T-helper 9 cell (primary cell): ENCODE data around the gene NAA40.

Experiments
- DNase-seq: peaks from one replicate; pipeline ENCODE4 v3.0.0-alpha.2; 2020
- total RNA-seq, 2 donors: gene quantifications; one replicate each; lab custom pipeline; 2026; lab: John Stamatoyannopoulos, UW

NAA40 gene
- total RNA-seq = 23.4 to 31.1 reads per million in 2 donors

DNA sequence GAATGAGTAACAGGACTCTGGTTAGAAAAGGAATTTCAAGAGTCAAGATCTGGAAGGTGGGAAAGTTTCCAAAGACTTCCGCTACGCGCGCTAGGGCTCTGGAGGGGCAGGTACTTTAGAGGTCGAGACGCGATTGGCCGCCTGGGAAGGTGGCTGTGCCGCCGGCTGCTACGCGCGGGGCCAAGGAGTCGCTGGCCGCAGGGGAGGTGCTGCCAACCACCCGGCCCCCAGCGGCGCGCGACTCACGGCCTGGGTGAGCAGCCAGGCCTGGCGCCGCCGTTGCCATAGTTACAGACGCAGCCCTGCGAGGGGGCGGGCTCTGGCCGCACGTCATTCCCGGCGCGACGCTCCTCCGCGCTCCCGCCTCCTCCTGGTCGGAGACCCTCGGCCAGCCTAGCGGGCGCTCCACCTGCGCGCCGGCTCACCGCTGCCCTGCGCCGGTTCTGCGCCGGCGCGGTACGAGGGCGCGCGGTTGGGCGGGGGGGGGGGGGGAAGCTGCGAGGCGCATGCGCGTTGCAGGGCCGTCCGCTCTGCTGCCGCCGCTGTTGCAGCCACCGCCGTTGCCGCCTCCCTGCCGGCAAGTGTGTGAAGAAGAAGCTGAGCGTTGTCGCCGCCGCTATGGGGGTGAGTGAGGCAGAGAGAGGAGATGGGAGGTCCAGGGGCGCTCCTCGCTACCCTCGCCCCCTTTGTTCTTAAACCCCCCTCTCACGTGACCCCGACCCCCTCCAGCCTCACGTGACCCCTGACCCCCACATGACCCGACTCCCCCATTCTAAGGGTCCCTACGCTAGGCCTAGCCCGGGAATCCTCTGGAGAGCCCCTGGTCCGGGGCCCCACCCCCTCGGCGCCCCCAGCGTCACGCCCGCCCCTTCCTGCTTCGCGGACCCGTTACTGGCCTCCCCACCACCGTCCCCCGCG, at the start of gene NAA40:
NAA40 (plus strand) TSS at position 524 of the 918 bp plus-strand sequence; CDS start at position 619, 95 bp downstream.
- DNase-seq = peak; percentile 88

DNA sequence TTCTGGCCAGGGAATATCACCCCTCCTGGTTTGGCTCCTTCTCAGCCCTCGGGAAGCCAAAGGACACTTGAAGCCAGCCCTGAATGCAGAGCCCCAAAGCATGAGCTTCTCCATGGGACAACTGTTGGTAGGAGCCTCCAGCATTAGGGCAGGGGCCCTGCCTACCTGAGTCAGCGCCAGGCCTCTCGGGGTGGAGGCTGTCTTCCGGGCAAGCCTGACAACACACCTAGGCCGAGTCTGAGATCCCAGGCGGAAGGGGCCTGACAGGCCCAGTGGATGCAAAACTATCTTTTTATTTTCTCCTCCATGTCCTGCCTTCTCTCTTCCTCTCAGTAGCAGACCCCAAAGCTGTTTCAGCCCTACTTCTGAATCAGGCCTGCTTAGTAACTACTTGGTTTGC, 49.5 kb upstream of the NAA40 start:
- DNase-seq = no peak

DNA sequence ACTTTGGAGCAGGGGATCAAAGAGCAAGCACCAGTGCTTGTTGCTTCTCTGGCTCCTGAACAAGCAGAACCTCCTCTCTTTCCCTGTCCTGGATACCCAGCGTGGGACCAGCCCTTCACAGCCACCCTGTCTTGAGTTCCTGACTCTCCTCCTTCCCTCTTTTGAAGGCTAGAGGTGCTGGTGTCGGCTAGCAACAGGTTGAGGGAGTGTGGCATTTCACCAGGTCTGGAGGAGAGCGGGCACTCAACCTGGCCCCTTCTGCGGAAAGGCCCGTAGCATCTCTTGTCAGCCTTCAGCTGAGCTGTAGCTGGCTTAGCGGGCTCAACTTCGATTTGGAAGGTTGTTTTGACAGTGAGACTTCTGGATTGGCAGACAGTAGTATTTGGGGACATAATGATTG, 48.4 kb upstream of the NAA40 start:
- no peak for DNase-seq

DNA sequence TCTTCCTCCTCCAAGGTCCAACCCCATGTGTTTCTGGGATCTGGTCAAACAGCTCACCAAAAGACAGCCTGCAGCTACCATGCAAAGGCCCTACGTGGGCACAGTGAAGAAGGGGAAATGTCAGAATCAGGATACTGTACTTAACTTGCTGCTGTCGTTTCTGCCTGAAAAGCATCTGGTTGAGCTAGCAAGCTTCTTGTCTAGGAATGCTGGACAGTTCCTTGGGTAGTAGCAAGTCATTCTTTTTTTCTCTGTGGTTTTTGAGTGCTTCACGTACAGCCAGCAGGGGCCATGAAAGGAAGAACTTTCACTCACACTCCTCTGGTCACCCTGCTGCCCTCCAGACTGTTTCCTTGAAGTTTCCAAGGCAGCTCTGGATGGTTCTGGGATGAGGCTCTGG, 46.6 kb upstream of the NAA40 start:
- DNase-seq = no peak

DNA sequence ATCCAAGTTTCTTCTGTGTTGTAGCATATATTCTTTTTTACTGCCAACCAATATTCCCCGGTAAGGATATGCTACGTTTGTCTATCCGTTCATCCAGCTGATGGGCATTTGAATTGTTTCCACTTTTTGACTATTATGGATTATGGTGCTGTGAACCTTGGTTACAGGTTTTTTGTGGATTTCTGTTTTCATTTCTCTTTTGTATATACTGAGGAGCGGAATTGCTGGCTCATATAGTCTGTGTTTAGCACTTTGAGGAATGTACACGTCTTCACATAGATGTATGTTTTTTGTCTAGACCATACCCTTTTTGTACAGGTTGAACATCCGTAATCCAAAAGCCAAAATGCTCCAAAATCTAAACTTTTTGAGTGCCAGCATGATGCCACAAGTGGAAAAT, 45.4 kb upstream of the NAA40 start:
- DNase-seq = no peak

DNA sequence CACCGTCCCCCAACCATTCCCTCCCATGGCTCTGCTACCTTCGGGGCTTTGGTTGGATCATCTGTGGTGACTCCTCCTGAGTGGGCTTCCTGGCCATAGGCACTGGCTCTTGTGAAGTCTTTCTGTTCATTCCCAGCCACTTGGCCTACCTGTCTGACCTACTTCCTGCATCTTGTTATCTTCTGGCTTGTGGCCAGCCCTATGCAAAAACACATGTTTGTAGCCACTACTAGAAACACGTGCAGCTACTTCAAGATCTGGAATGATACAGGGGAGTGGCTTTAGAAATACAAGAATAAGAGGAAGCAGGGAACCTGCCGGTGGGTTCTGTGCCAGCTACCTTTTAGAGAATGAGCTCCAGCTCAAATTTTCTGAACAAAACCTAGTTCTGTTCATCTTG, 42.7 kb upstream of the NAA40 start:
- no peak for DNase-seq

DNA sequence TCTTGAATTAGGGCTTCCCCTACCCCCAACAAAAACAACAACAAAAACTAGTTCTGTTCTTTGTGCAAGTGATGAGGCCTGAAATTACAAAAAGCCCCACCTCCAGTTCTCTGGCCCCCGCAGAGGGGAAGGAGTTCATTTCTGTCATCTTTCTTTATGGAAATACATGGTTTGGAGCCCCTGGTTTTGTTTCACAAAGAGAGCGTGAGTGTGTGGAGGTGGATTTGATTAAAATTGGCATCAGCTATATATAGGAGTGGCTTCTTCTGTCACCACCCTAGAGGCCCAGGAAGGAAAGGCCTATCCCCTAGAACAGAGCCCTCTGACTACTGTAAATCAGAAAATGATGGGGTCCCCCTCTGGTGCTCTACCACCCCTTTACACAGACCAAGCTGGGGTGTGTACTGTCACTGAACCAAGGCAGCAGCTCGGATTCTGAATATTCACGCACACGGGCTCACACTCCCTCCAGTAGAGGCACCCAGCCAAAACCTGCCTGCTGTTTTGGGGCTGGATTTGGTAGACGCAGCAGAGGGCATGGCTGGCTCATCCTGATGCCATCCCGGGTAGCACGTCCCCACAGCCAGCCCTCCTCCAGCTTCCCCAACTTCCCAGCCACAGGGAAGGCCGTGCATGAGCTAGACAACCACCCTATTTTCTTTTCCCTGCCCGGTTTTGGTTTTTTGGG, 41.2 kb upstream of the NAA40 start:
- no peak for DNase-seq

DNA sequence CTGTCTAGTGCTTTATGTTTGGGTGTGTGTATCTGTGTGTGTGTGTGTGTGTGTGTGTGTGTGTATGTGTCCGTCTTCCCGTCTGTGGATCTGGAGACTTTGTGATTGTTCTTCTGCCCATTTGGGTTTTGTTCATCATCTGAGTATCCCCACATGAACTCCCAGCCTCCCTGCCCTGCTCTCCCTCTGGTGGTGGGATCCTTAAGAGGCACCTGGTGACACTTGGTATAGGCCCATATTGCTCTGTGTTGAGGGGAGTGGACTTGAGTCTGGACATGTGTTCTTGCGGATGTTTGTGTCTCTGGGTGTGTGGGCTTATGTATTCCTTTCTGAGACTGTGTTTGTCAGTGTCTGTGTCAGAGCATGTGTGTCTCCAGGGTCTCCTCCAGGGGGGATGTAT, 37.1 kb upstream of the NAA40 start:
- DNase-seq = no peak

DNA sequence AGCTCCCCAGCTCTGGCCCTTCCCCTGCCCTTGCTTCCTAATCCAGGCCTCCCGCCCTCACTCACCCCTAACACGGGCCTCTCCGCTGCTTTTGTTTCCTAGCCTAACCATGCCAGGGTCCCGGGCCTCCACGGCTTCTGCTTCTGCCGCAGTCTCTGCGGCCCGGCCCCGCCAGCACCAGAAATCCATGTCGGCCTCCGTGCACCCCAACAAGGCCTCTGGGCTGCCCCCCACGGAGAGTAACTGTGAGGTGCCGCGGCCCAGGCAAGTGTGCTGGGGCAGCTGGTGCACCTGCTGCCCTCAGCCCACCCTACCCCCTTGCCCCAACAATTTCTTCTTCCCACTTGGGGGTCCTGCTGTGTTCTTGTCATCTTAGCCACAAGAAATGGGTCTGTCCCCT, 34.9 kb upstream of the NAA40 start:
- no peak for DNase-seq

DNA sequence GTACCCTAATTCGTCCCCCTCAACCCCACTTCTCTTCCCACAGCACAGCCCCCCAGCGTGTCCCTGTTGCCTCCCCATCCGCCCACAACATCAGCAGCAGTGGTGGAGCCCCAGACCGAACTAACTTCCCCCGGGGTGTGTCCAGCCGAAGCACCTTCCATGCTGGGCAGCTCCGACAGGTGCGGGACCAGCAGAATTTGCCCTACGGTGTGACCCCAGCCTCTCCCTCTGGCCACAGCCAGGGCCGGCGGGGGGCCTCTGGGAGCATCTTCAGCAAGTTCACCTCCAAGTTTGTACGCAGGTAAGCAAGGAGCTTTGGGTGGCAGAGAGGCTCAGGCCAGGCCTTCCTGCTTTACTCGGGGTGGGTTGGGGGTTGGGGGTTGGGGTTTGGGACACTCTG, 34.1 kb upstream of the NAA40 start:
- no peak for DNase-seq

DNA sequence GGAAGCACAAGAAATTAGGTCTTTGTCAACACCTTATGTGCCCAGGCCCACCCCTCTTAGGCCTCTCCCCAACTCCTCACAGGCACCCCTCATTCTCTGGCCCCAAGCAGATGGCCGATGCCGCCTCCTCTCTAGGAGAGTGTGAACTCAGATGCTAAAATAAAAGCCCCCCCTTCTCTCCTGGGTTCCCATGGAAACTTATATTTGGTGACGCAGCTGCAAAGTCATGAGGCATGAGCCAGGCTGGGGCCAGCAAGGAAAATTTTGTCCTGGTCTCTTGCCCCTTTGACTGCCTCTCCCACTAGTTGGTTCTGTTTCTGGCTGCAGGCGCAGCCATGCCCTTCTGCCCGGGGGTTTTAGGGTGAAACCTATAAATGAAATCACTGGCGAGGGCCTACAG, 33.6 kb upstream of the NAA40 start:
- no peak for DNase-seq

DNA sequence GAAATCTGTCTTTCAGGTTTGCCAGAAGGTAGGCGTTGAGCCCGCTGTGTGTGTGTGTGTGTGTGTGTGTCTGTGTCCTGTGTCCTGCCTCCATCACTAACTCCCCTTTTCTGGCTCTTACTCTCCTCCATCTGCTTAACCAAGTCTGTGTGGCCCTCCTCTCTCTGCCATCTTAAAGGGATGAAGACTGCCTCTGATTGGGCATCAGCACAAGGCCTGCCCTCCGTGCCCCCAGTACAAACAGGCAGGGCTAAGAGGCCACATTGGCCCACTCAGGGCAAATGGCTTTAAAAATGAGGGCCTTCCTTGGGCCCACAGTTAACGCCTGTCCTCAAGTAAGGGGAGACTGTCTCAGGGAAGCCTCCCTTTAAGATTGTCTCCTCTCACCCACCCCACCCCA, 32.7 kb upstream of the NAA40 start:
- no peak for DNase-seq

DNA sequence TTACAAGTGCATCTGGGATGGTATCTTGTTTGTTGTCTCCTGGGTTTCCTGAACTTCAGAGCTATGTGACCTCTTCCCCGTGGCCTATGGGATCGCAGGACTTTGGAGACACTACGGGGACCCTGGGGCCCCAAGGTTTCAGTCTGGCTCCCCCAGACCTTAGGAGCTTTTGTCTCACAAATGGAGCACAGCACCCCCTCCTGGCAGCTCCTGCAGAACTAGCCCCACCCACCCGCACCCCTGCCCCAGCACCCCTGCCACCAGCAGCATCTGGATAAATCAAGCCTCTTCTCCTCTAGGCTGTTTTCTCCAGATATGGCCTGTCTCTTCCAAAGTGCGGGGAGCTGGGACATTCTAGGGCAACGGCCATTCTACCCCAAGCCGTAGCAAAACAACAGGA, 32.2 kb upstream of the NAA40 start:
- peak; percentile 60 for DNase-seq

DNA sequence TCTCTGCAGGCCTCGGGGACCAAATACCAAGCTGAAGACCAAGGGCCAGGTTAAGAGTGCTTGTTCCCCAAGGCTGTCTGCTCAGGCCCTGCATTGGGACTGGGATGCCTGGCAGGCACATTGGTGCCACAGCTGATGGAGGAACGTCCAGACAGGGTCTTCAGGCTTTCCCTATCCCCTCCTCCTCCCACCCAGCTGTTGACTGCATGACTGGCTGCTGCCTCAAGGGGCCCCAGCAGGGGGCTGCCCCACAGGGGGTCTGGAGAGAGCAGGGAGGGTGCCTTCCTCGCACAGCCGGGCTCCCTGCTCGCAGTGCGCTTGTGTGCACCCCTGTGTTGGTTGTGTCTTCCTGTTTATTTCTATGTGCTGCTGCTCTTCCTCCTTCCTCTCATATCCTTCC, 31.7 kb upstream of the NAA40 start:
- no peak for DNase-seq

DNA sequence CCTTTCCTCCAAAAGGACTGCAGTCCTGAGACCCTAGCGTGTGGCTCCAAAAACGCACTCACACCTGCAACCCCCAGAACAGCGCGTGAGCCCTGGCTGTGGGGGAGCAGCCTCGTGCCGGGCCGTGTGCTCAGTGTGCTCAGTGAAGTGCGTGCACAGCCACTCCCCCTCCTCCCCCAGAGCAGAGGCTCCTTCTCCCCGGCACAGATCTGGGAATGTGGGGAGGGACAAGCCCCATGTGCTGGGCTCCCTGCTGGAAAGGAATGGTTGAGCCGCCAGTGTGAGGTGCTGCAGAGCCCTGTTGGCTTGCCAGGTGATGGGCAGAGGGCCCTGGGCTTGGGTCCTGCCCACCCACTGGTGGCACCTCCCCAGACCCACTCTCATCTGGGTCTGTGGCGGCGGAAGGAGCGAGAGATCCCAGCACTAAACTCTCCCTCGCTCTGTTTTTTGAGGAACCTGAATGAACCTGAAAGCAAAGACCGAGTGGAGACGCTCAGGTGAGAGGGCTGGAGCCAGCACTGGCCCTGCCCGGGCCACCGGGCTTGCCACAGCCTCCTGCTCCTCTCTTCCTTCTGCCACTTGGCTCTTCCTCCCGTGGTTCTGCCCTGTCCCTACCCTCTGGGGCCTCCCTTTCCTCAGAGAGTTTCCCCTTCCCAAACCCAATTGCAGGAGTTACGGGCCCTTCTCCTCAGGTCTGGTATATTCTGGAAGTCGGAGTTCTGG, 30.8 kb upstream of the NAA40 start:
- no peak for DNase-seq

DNA sequence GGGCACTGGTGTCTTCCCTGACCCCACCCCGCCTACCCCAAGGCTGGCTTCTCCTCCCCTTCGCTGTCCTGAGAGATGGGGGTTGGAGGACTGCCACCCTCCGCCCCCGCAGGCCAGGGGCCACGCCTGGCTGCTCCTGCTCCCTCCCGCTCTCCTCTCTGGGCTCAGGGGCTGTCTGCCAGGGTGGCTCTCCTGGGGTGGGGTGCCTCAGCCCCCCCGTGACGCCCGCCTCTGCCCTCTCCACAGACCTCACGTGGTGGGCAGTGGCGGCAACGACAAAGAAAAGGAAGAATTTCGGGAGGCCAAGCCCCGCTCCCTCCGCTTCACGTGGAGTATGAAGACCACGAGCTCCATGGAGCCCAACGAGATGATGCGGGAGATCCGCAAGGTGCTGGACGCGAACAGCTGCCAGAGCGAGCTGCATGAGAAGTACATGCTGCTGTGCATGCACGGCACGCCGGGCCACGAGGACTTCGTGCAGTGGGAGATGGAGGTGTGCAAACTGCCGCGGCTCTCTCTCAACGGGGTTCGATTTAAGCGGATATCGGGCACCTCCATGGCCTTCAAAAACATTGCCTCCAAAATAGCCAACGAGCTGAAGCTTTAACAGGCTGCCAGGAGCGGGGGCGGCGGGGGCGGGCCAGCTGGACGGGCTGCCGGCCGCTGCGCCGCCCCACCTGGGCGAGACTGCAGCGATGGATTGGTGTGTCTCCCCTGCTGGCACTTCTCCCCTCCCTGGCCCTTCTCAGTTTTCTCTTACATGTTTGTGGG, 30.0 kb upstream of the NAA40 start:
- DNase-seq = no peak

DNA sequence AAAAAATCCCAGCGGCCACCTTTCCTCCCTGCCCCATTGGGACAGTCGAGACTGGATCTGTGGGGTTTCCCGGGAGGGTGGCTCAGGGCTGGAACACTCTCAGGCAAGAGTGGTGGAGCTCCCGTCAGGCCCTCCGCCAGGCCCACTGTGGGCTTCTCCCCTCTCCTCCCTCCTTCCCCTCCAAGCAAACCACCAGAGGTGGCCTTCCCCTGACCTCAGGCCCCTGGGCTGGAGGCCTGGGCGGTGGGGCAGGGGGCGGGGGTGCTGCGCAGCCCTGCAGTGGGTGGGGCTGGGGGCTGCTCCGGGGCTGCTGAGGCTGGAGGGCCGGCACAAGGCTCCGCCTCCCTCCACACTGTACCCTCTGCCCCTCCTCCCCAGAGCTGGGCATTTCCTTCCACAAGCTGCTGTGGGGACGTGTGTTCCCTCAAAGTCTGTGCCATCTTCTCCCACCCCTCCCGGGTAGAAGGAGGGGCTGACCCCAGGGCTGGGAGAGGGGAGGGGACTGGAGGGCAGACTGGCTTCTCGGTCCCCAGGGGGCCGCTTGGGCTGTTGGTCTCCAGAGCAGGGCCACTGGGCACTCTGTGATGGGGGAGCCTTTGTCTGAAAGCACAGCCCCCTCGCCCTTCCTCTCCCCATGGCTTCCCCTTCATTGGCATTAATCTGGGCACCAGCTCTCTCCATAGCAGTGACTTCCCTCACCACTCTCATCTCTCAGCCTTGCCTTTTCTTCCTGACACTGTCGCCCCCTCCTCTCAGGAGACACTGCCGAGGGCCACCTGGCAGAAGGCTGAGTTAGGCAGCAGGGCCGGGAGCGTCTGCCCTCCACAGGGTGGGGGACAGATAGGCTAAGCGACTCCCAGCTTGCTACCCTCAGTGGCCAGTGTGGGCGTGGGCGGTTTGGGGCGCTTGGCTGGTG, 29.0 kb upstream of the NAA40 start:
- DNase-seq = no peak

DNA sequence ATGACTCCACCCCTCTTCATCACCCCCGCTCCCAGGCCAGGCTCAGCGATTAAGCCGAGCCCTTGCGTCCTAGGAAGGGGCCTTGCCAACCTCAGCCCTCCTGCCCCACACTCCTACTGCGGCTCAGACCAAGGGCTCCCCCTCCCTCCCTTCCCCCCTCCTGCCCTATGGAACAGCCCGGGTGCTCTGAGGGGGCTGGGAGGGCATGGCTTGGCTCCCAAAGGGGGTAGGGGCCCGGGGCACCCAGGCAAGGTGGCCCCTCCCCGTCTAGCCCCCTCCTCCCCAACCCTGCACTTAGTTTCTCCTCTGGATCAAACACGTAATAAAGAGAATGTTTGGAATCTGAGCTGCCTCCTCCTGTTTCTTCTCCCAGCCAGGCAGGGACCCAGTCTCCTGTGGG, 28.1 kb upstream of the NAA40 start:
- DNase-seq = no peak

DNA sequence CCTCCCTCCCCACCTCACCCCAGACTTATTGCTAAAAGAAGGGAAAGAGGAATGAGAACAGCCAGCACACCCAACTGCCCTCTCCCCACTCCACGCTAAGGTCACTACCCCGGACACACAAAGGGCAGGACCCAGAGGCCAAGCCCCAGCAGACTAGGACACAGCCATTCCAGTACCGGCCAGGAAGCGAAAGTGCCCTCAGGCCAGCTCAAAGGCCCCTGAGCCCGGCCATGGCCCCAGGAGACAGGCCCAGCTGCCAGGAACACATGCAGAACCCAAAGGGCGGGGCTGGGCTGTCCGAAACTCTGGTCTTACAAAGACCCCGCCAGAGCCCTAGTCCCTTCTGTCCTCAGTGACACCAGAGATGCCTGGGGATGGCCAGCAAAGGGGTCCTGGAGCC, 27.4 kb upstream of the NAA40 start:
- DNase-seq = no peak

DNA sequence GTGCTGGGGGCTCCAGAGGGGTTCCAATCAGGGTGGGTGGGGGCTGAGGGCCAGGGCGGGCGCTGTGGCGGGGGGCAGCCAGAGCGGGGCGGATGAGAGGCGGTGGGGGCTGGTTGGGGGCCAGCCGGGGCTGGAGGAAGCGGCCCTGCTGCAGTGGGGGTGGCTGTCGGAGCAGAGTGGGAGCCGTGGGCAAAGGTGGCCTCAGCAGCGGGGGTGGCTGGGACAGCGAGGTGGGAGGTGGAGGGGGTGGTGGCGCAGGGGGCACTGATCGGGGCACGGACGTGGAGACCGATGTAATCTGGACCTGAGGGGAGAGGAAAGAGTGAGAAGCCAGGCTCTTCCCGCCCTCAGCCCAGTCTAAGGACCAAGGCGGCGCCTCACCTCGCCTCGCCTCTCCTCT, 26.9 kb upstream of the NAA40 start:
- no peak for DNase-seq

DNA sequence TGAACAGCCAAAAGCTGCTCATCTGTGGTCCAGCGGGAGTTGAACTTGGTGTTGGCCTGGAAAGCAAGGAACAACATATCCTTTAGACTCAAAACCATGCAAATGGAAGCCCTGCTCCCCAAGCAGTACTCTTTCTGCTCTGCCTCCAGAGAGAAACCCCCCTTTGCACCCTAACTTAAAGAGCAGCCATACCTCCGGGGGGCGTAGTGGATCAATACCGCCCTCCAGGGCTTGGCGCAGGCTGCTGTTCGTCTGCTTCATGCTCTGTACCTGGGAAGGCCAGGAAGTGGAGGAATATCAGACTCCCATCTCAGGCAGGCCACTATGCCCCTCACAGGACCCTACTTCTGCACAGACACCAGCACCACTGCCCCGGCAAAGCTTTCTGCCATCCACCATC, 26.1 kb upstream of the NAA40 start:
- no peak for DNase-seq
